HEK293T (cell line): ENCODE data around the gene ZNF865.

Source experiments
- CTCF ChIA-PET: fragments of 350-600 bp; formaldehyde crosslinking; extraction: SDS; loops from one replicate; lab custom pipeline; 2021; ENCODE audit warnings: antibody characterized with exemption, inconsistent platforms; lab: Yijun Ruan, JAX
- POLR2A ChIA-PET: fragments of 350-600 bp; formaldehyde crosslinking; extraction: SDS; loops from one replicate; lab custom pipeline; 2020; ENCODE audit warnings: antibody characterized with exemption, inconsistent platforms; lab: Yijun Ruan, JAX
- DNase-seq: peaks from one replicate; pipeline ENCODE4 v3.0.0; 2012; ENCODE audit warnings: mixed read lengths; ENCODE audit errors: extremely low spot score
- ARNT ChIP-seq: fragments of 450-650 bp; IDR thresholded peaks from 2 replicates; pipeline ENCODE4 v1.6.1; 2017; ENCODE audit warnings: mild to moderate bottlenecking
- BHLHE40 ChIP-seq: fragments of 450-650 bp; IDR thresholded peaks from 2 replicates; pipeline ENCODE4 v1.6.1; 2016; ENCODE audit warnings: mild to moderate bottlenecking, moderate library complexity, borderline replicate concordance
- CTBP1 ChIP-seq: fragments of 450-650 bp; IDR thresholded peaks from 2 replicates; pipeline ENCODE4 v1.6.1; 2016; ENCODE audit warnings: borderline replicate concordance
- ELF4 ChIP-seq: fragments of 450-650 bp; IDR thresholded peaks from 2 replicates; pipeline ENCODE4 v1.6.1; 2017; ENCODE audit warnings: antibody characterized with exemption
- FOXA1 ChIP-seq: fragments of 450-650 bp; IDR thresholded peaks from 2 replicates; pipeline ENCODE4 v1.6.1; 2016; ENCODE audit warnings: mild to moderate bottlenecking
- FOXK2 ChIP-seq: fragments of 450-650 bp; IDR thresholded peaks from 2 replicates; pipeline ENCODE4 v1.6.1; 2016; ENCODE audit warnings: mild to moderate bottlenecking
- FOXM1 ChIP-seq: fragments of 450-650 bp; IDR thresholded peaks from 2 replicates; pipeline ENCODE4 v1.6.1; 2017; ENCODE audit warnings: mild to moderate bottlenecking, borderline replicate concordance
- HDGF ChIP-seq: fragments of 450-650 bp; IDR thresholded peaks from 2 replicates; pipeline ENCODE4 v1.6.1; 2017; ENCODE audit warnings: antibody characterized with exemption, borderline replicate concordance
- L3MBTL2 ChIP-seq: fragments of 450-650 bp; conservative IDR thresholded peaks from 2 replicates; pipeline ENCODE4 v1.6.1; 2016; ENCODE audit warnings: mild to moderate bottlenecking
- LEF1 ChIP-seq: fragments of 450-650 bp; IDR thresholded peaks from 2 replicates; pipeline ENCODE4 v1.6.1; 2017; ENCODE audit warnings: mild to moderate bottlenecking, borderline replicate concordance
- NFRKB ChIP-seq: fragments of 450-650 bp; IDR thresholded peaks from 2 replicates; pipeline ENCODE4 v1.6.1; 2016; ENCODE audit warnings: mild to moderate bottlenecking, moderate library complexity
- SP1 ChIP-seq: fragments of 450-650 bp; IDR thresholded peaks from 2 replicates; pipeline ENCODE4 v1.6.1; 2017
- SUZ12 ChIP-seq: fragments of 450-650 bp; IDR thresholded peaks from 2 replicates; pipeline ENCODE4 v1.6.1; 2016; ENCODE audit warnings: mild to moderate bottlenecking
- TARDBP ChIP-seq: fragments of 450-650 bp; IDR thresholded peaks from 2 replicates; pipeline ENCODE4 v1.6.1; 2016
- ZNF384 ChIP-seq: fragments of 450-650 bp; IDR thresholded peaks from 2 replicates; pipeline ENCODE4 v1.6.1; 2016
- TF ChIP-seq, protein P1 (sequence below): fragments of 450-650 bp; IDR thresholded peaks from 2 replicates; pipeline ENCODE4 v1.6.1; 2016

ZNF865 gene

DNA sequence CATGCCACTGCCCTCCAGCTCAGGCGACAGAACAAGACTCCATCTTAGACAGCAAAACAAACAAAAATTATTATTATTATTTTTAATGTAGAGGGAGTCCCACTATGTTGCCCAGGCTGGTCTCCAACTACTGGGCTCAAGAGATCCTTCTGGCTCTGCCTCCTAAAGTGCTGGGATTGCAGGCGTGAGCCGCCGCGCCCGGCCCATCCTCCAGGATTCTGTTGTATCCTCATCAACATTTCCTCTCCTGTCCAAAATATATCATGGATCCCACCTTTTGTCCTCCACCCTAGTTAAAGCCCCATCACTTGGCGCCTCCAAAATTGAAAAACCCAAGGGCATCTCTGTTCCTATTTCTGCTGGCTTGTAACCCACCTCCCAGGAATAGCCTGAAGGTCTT is 17.7 kb downstream of the ZNF865 start:
- ChIA-PET POLR2A (interaction anchor here (1.2 to 2.9 kb wide), 3 partner anchors 9 to 18 kb away, joined by 3 to 24 read pairs (median 12); partner anchors contain the start of gene ZNF865), CTCF (no interaction called here)
- no peak for TF ChIP-seq NFRKB
- no peak for TF ChIP-seq ARNT
- TF ChIP-seq FOXK2, result no peak
- no peak for TF ChIP-seq LEF1
- TF ChIP-seq FOXA1, result no peak
- TF ChIP-seq SP1, result no peak
- TF ChIP-seq, protein P1, sequence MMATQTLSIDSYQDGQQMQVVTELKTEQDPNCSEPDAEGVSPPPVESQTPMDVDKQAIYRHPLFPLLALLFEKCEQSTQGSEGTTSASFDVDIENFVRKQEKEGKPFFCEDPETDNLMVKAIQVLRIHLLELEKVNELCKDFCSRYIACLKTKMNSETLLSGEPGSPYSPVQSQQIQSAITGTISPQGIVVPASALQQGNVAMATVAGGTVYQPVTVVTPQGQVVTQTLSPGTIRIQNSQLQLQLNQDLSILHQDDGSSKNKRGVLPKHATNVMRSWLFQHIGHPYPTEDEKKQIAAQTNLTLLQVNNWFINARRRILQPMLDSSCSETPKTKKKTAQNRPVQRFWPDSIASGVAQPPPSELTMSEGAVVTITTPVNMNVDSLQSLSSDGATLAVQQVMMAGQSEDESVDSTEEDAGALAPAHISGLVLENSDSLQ, result no peak
- no peak for TF ChIP-seq CTBP1
- TF ChIP-seq TARDBP, result no peak
- no peak for TF ChIP-seq ZNF384
- no peak for TF ChIP-seq L3MBTL2
- no peak for TF ChIP-seq HDGF
- DNase-seq, result no peak

DNA sequence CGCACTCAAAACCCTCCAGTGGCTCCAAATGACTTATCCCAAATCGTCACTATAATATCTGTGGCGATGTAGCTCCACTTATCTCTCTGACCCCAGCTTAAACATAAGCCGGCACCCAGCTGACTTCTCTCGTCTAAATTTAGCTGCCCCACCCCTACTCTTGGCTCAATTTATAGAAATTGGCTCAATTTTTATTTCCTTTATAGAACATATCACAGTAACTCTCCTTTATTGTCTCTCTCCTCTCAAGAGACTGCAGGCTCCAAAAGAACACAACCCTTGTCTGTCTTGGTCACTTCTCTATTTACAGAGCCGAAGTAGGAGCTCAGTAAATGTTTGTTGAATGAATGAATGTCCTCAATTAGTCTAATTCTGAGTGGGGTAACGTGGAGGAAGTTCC is 18.1 kb downstream of the ZNF865 start:
- no peak for TF ChIP-seq FOXA1
- TF ChIP-seq SUZ12, result no peak
- TF ChIP-seq FOXM1, result no peak
- no peak for TF ChIP-seq ELF4
- DNase-seq, result no peak
- ChIA-PET CTCF (interaction anchor here (0.6 kb wide), 1 partner anchor 85 kb away, joined by 3 read pairs; no protein-coding TSS in a partner anchor), POLR2A (interaction anchor here (0.5 to 2.9 kb wide), 5 partner anchors 9 to 25 kb away, joined by 3 to 24 read pairs (median 10); partner anchors contain the start of genes FIZ1 and ZNF865)

GRCh38 chr19:55624109-55625003 is 18.9 kb downstream of the ZNF865 start, which contains the start of gene ZNF784:
Gene ZNF784 (minus strand): TSS chr19:55624566. CDS start chr19:55624561, 5 bp downstream.
- TF ChIP-seq SP1 (peak; percentile 98), L3MBTL2 (peak; percentile 42; the same call in 1 of the 2 replicates), BHLHE40 (no peak), NFRKB (no peak)
- peak; percentile 94 for DNase-seq
- ChIA-PET POLR2A (interaction anchor here (0.5 to 2.9 kb wide), 14 partner anchors 8 to 507 kb away, joined by 3 to 24 read pairs (median 4); partner anchors contain the start of genes FIZ1, UBE2S, ZNF524 and ZNF628), CTCF (interaction anchor here (0.6 to 1.1 kb wide), 3 partner anchors 18 to 465 kb away, joined by 3 to 5 read pairs (median 3); partner anchors contain the start of gene ZNF865)

- ChIA-PET POLR2A (interaction anchor here (0.5 to 2.9 kb wide), 12 partner anchors 8 to 507 kb away, joined by 3 to 24 read pairs (median 5); partner anchors contain the start of genes FIZ1, UBE2S, ZNF524 and ZNF628), CTCF (interaction anchor here (0.6 to 1.1 kb wide), 5 partner anchors 15 to 466 kb away, joined by 3 to 5 read pairs (median 3); partner anchors contain the start of gene ZNF865)
- TF ChIP-seq ZNF384 (peak; percentile 69; the same call in 1 of the 2 replicates), NFRKB (no peak), BHLHE40 (no peak), FOXA1 (no peak)
- TF ChIP-seq, protein P1, result peak; percentile 62; the same call in 1 of the 2 replicates
- no peak for DNase-seq
Observed at GRCh38 chr19:55625004-55625326, 19.5 kb downstream of the ZNF865 start.

DNA sequence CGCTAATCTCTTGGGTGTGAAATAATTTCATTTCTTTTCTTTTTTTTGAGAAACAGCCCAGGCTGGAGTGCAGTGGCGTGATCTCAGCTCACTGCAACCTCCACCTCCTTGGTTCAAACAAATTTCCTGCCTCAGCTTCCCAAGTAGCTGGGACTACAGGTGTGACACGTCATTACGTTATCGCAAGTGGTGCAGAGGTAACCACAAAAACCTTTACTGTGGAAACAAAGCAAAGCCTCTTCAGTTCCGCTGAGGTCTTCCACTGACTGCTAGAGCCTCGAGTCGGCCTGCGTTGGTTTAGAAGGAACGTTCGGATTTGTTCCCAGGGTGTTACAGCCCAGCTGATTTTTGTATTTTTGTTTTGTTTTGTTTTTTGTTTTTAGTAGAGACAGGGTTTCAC is 20.9 kb downstream of the ZNF865 start:
- DNase-seq, result no peak
- TF ChIP-seq ARNT, result no peak
- TF ChIP-seq ZNF384, result no peak
- TF ChIP-seq SP1, result no peak
- no peak for TF ChIP-seq FOXA1
- TF ChIP-seq SUZ12, result no peak
- no peak for TF ChIP-seq HDGF
- no peak for TF ChIP-seq LEF1
- TF ChIP-seq TARDBP, result no peak
- TF ChIP-seq, protein P1, result no peak
- TF ChIP-seq L3MBTL2, result no peak
- TF ChIP-seq NFRKB, result no peak
- TF ChIP-seq FOXK2, result no peak
- no peak for TF ChIP-seq CTBP1
- no peak for TF ChIP-seq FOXM1
- TF ChIP-seq ELF4, result no peak
- no peak for TF ChIP-seq BHLHE40
- ChIA-PET POLR2A (interaction anchor here (1.3 to 1.4 kb wide), 2 partner anchors 22 to 28 kb away, joined by 5 read pairs; partner anchors contain the start of genes U2AF2 and ZNF865), CTCF (no interaction called here)

- TF ChIP-seq LEF1 (no peak), BHLHE40 (no peak), NFRKB (no peak), FOXK2 (no peak), FOXM1 (no peak), SP1 (no peak), TARDBP (no peak), CTBP1 (no peak), ARNT (no peak)
- TF ChIP-seq, protein P1, result no peak
- POLR2A ChIA-PET, result interaction anchor here (0.7 to 2.1 kb wide), 8 partner anchors 9 to 373 kb away, joined by 3 to 16 read pairs (median 4); partner anchors contain the start of genes FIZ1, PPP6R1, U2AF2 and ZNF524
- CTCF ChIA-PET, result interaction anchor here (0.6 to 2.3 kb wide), 9 partner anchors 14 to 751 kb away, joined by 3 to 12 read pairs (median 5); partner anchors contain the start of gene ZNF865
- DNase-seq, result peak; percentile 63
Observed at GRCh38 chr19:55632463-55632834, 27.0 kb downstream of the ZNF865 start.
